ENCODE measurements around the gene SLC5A5.

SLC5A5 gene

GRCh38 chr19:17865364-17866311 is 6.1 kb upstream of the SLC5A5 start:
- no peak for DNase-seq (ENCODE audit: low read depth)
- no peak for TF ChIP-seq CTCF (IDR thresholded peaks at IDR 0.05; ENCODE audit: low read depth, low read length, missing control alignments)
- H3K4me3 ChIP-seq (ENCODE audit: low read depth, low read length) = no peak overlapping the region

GRCh38 chr19:17866312-17866963 is 5.3 kb upstream of the SLC5A5 start:
- H3K4me3 ChIP-seq (ENCODE audit: low read depth, low read length) = no peak overlapping the region
- TF ChIP-seq CTCF (IDR thresholded peaks at IDR 0.05; ENCODE audit: low read depth, low read length, missing control alignments) = no peak
- no peak for DNase-seq (ENCODE audit: low read depth)

- H3K4me3 ChIP-seq (ENCODE audit: low read depth, low read length) = no peak overlapping the region
- TF ChIP-seq CTCF (IDR thresholded peaks at IDR 0.05; ENCODE audit: low read depth, low read length, missing control alignments) = no peak
- DNase-seq (ENCODE audit: low read depth) = no peak
Observed at GRCh38 chr19:17866964-17867486, 4.7 kb upstream of the SLC5A5 start.

GRCh38 chr19:17868669-17869068 is 3.1 kb upstream of the SLC5A5 start:
- TF ChIP-seq CTCF (IDR thresholded peaks at IDR 0.05; ENCODE audit: low read depth, low read length, missing control alignments) = no peak
- H3K4me3 ChIP-seq (ENCODE audit: low read depth, low read length) = no peak overlapping the region
- DNase-seq (ENCODE audit: low read depth) = no peak

- no peak for DNase-seq (ENCODE audit: low read depth)
- no peak overlapping the region for H3K4me3 ChIP-seq (ENCODE audit: low read depth, low read length)
- TF ChIP-seq CTCF (IDR thresholded peaks at IDR 0.05; ENCODE audit: low read depth, low read length, missing control alignments) = no peak
Observed at GRCh38 chr19:17869114-17869608, 2.6 kb upstream of the SLC5A5 start.

GRCh38 chr19:17871032-17871877 is 490 bp upstream of the SLC5A5 start:
- no peak for TF ChIP-seq CTCF (IDR thresholded peaks at IDR 0.05; ENCODE audit: low read depth, low read length, missing control alignments)
- no peak for DNase-seq (ENCODE audit: low read depth)
- no peak overlapping the region for H3K4me3 ChIP-seq (ENCODE audit: low read depth, low read length)
